ENCODE data around the gene YTHDF1.

YTHDF1 gene

DNA sequence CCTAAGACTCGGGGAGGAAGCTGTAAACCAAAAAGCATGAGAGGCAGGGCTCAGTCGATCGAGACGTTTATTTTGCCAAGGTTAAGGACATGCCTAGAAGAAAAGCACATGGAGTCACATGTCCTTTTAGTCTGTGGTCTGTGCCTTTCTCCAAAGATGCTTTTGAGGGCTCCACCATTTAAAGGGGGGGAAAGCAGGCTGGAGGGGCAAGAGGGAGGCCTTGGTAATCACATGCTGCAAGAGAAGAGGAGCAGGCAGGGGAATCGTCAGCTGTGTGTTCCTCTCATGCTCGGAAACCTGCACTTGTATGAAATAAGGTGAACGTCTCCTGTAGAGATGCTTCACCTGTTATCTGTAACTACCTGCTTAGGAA, 9.1 kb upstream of the YTHDF1 start:
- Histone ChIP-seq H3K36me3 (replicated peaks; ENCODE audit: low read depth, low read length) (no peaks in the 10 kb centered on the region), H3K9me3 (ENCODE audit: insufficient read depth, low read length) (no peaks in the 10 kb centered on the region), H3K4me2 (ENCODE audit: low read length) (no peak overlapping the region), H3K27ac (ENCODE audit: low read length) (no peak overlapping the region), H3K79me2 (ENCODE audit: low read length) (no peaks in the 10 kb centered on the region), H3K4me1 (ENCODE audit: low read length) (no peaks in the 10 kb centered on the region), H3K4me3 (ENCODE audit: low read length) (no peak overlapping the region), H3K27me3 (ENCODE audit: low read depth, low read length) (peaks cover 12% of the 10 kb centered on the region), H4K20me1 (ENCODE audit: insufficient read depth, low read length) (no peaks in the 10 kb centered on the region), H3K9ac (ENCODE audit: low read length) (no peak overlapping the region), H2AFZ (ENCODE audit: low read depth, low read length) (no peak overlapping the region)
- TF ChIP-seq EZH2phosphoT487 (IDR thresholded peaks at IDR 0.05; ENCODE audit: low read depth) (no peak), CTCF (IDR thresholded peaks at IDR 0.05; ENCODE audit: low read depth, low read length) (no peak)

DNA sequence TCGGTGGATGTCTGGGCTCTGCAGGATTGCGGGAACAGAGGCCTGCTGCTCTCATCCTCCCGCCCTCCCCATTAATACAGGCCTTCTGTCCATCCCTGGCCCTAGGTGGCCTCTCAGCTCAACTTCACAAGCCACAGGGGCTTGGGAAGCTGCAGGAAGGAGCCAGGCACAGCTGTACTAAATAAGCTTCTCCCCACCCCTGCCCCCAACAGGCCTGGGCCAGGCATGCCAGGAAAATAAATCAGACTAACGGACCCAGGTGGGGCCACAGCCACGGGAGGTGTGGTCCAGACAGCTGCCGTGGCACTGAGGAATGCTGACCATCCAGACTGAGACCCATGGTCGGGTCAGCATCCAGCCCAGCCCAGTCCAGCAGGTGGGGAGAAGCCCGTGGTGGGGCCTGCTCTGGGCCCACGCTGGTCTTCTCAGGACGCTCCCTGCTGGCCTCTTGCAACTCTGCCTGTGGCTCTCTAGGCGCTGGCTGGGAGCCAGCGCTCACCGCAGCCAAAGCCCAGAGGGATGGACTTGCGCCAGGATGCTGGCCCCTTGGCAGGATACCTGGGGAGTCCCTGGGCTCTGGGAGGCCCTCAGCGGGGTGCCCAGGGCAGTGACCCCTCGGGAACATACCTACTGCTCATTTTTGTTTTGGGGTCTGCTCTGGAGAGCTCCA, 8.6 kb upstream of the YTHDF1 start:
- Histone ChIP-seq H3K4me1 (ENCODE audit: low read length) (no peaks in the 10 kb centered on the region), H2AFZ (ENCODE audit: low read depth, low read length) (no peak overlapping the region), H3K4me2 (ENCODE audit: low read length) (no peak overlapping the region), H3K9me3 (ENCODE audit: insufficient read depth, low read length) (no peaks in the 10 kb centered on the region), H3K27me3 (ENCODE audit: low read depth, low read length) (peaks cover 12% of the 10 kb centered on the region), H3K79me2 (ENCODE audit: low read length) (no peaks in the 10 kb centered on the region), H3K27ac (ENCODE audit: low read length) (no peak overlapping the region), H3K36me3 (replicated peaks; ENCODE audit: low read depth, low read length) (no peaks in the 10 kb centered on the region), H4K20me1 (ENCODE audit: insufficient read depth, low read length) (no peaks in the 10 kb centered on the region), H3K4me3 (ENCODE audit: low read length) (no peak overlapping the region), H3K9ac (ENCODE audit: low read length) (no peak overlapping the region)
- no peak for TF ChIP-seq EZH2phosphoT487 (IDR thresholded peaks at IDR 0.05; ENCODE audit: low read depth)
- no peak for TF ChIP-seq CTCF (IDR thresholded peaks at IDR 0.05; ENCODE audit: low read depth, low read length)

GRCh38 chr20:63223826-63224207, 7.9 kb upstream of the YTHDF1 start:
- H3K9ac ChIP-seq (ENCODE audit: low read length), result no peak overlapping the region
- H3K27me3 ChIP-seq (ENCODE audit: low read depth, low read length), result peaks cover 12% of the 10 kb centered on the region
- H4K20me1 ChIP-seq (ENCODE audit: insufficient read depth, low read length), result no peaks in the 10 kb centered on the region

DNA sequence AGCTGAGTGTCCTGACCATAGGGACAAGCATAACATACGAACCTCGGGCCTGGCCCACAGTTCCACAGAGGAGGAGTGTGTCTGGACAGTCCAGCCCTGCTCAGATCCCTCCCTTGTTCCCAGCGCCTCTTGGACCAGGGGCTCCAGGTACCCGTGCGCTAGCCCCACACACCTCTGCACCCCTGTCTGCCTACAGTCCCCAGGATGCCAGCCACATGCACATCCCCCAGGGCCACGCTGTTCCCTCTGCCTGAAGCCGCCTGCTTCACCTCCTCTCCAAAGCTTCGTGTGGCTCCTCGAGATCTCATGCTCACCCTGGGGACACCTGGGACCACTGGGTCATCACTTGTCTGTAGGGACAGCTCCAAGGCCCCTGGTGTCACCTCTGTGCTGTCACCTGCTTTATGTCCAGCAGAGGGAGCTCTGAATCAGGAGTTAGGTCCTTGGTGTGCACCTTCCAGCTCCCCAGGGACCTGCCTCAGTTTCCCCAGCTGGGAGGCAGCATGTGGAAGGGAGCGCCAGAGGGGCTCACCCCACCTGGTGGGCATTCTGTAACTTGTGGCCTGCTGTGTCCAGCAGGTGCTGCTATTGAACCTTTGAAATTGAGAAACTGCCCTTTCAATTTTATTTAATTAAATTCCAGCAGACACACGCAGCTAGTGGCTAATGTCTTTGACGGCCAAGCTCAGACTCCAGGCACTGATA, 7.3 kb upstream of the YTHDF1 start:
- TF ChIP-seq CTCF (IDR thresholded peaks at IDR 0.05; ENCODE audit: low read depth, low read length), result peak; percentile 80
- TF ChIP-seq EZH2phosphoT487 (IDR thresholded peaks at IDR 0.05; ENCODE audit: low read depth), result no peak
- Histone ChIP-seq H4K20me1 (ENCODE audit: insufficient read depth, low read length) (no peaks in the 10 kb centered on the region), H3K4me2 (ENCODE audit: low read length) (no peak overlapping the region), H3K27ac (ENCODE audit: low read length) (no peak overlapping the region), H3K9me3 (ENCODE audit: insufficient read depth, low read length) (no peaks in the 10 kb centered on the region), H3K36me3 (replicated peaks; ENCODE audit: low read depth, low read length) (no peaks in the 10 kb centered on the region), H3K4me3 (ENCODE audit: low read length) (no peak overlapping the region), H2AFZ (ENCODE audit: low read depth, low read length) (no peak overlapping the region), H3K79me2 (ENCODE audit: low read length) (no peaks in the 10 kb centered on the region), H3K27me3 (ENCODE audit: low read depth, low read length) (peaks cover 12% of the 10 kb centered on the region), H3K4me1 (ENCODE audit: low read length) (no peaks in the 10 kb centered on the region), H3K9ac (ENCODE audit: low read length) (no peak overlapping the region)

More at GRCh38 chr20:63223826-63224207, 7.9 kb upstream of the YTHDF1 start:
- Histone ChIP-seq H3K9me3 (ENCODE audit: insufficient read depth, low read length) (no peaks in the 10 kb centered on the region), H3K4me1 (ENCODE audit: low read length) (no peaks in the 10 kb centered on the region), H3K27ac (ENCODE audit: low read length) (no peak overlapping the region), H3K4me2 (ENCODE audit: low read length) (no peak overlapping the region), H3K79me2 (ENCODE audit: low read length) (no peaks in the 10 kb centered on the region), H2AFZ (ENCODE audit: low read depth, low read length) (no peak overlapping the region), H3K36me3 (replicated peaks; ENCODE audit: low read depth, low read length) (no peaks in the 10 kb centered on the region), H3K4me3 (ENCODE audit: low read length) (no peak overlapping the region)
- no peak for TF ChIP-seq EZH2phosphoT487 (IDR thresholded peaks at IDR 0.05; ENCODE audit: low read depth)

All from OCI-LY3 (cell line).